AG04450 (cell line): ENCODE results near the gene RBP7. TPM values are rescaled to one million over a fixed set of nuclear protein-coding genes. Genes with fewer than 3 reads are reported as not detected.
"Not testable (repeated sequence)": the region's sequence is repeated elsewhere in the genome, so short reads cannot be mapped to it uniquely, and the experiment has no call there.

Experiments used
- CTCF ChIA-PET: fragments of 300-600, 350-600 bp; formaldehyde crosslinking; extraction: SDS; loops from one replicate; lab custom pipeline; 2022; ENCODE audit warnings: antibody characterized with exemption, inconsistent platforms; lab: Charles Lee
- POLR2A ChIA-PET: fragments of 350-600 bp; formaldehyde crosslinking; extraction: SDS; loops from one replicate; lab custom pipeline; 2021; ENCODE audit warnings: antibody characterized with exemption, inconsistent platforms; lab: Yijun Ruan, JAX
- DNase-seq: peaks from one replicate; pipeline ENCODE4 v3.0.0-alpha.2; 2011; ENCODE audit warnings: low read depth, low spot score
- H3K27ac ChIP-seq: one replicate; pipeline ENCODE4 v1.5.1; 2012; ENCODE audit warnings: low read depth, low read length, control low read depth
- H3K27me3 ChIP-seq: one replicate; pipeline ENCODE4 v1.6.0; 2012; ENCODE audit warnings: low read length; ENCODE audit not compliant: control insufficient read depth, insufficient read depth
- H3K4me3 ChIP-seq: 2 replicates; pipeline ENCODE4 v1.5.1; 2011; ENCODE audit warnings: mild to moderate bottlenecking, low read depth, low read length, control low read depth
- H3K9me3 ChIP-seq: 2 replicates; pipeline ENCODE4 v1.5.1; 2012; ENCODE audit warnings: low read length; ENCODE audit not compliant: control insufficient read depth, insufficient read depth
- CTCF ChIP-seq: IDR thresholded peaks from 2 replicates; pipeline ENCODE4 v1.5.1; 2011; ENCODE audit warnings: low read depth, low read length, control low read depth, inconsistent platforms
- polyA plus RNA-seq: library from polyadenylated mRNA; depleted of rRNA; stranded (reverse); fragments of >200 nt; gene quantifications from 2 replicates; pipeline ENCODE4 v1.2.3, GENCODE V29; 2011

RBP7 gene
- polyA plus RNA-seq, 1 experiment: 0.20 TPM

GRCh38 chr1:9992910-9993309 is 4.1 kb upstream of the RBP7 start:
- Histone ChIP-seq H3K27me3 (peaks cover 14% of the 10 kb centered on the region), H3K9me3 (no peaks in the 10 kb centered on the region; the same call in 1 of the 2 replicates), H3K27ac (no peak overlapping the region), H3K4me3 (no peak overlapping the region)
- ChIA-PET CTCF (interaction anchor here (0.6 kb wide), 1 partner anchor 42 kb away, joined by 7 read pairs; no protein-coding TSS in a partner anchor), POLR2A (no interaction called here)
- TF ChIP-seq CTCF: no peak
- no peak for DNase-seq

- DNase-seq: no peak
Measured at GRCh38 chr1:9993561-9994075, 3.4 kb upstream of the RBP7 start.

GRCh38 chr1:10001016-10001665 is 4.1 kb downstream of the RBP7 start:
- no peak overlapping the region for H3K4me3 ChIP-seq
- TF ChIP-seq CTCF: no peak
- H3K27ac ChIP-seq: no peak overlapping the region
- DNase-seq: no peak
- ChIA-PET CTCF (interaction anchor here (1.0 kb wide), 1 partner anchor 51 kb away, joined by 3 read pairs; no protein-coding TSS in a partner anchor), POLR2A (no interaction called here)
- peaks cover 10% of the 10 kb centered on the region for H3K9me3 ChIP-seq
- H3K27me3 ChIP-seq: peaks cover 19% of the 10 kb centered on the region

More at GRCh38 chr1:9993561-9994075, 3.4 kb upstream of the RBP7 start:
- no peak overlapping the region for H3K4me3 ChIP-seq
- H3K27me3 ChIP-seq: peaks cover 18% of the 10 kb centered on the region
- peaks cover 2% of the 10 kb centered on the region for H3K9me3 ChIP-seq
- POLR2A ChIA-PET: interaction anchor here (0.6 to 1.0 kb wide), 2 partner anchors 140 to 1281 kb away, joined by 3 to 8 read pairs; no protein-coding TSS in a partner anchor
- CTCF ChIA-PET: interaction anchor here (0.6 kb wide), 1 partner anchor 1478 kb away, joined by 3 read pairs; no protein-coding TSS in a partner anchor
- no peak for TF ChIP-seq CTCF
- H3K27ac ChIP-seq: no peak overlapping the region

- CTCF ChIA-PET, H3K9me3 ChIP-seq, POLR2A ChIA-PET, H3K4me3 ChIP-seq, H3K27me3 ChIP-seq, H3K27ac ChIP-seq, DNase-seq: not testable (repeated sequence)
Measured at GRCh38 chr1:10005248-10005647, 8.2 kb downstream of the RBP7 start.

GRCh38 chr1:10007169-10007568 is 10.1 kb downstream of the RBP7 start:
- ChIA-PET POLR2A (interaction anchor here (0.6 kb wide), 1 partner anchor 104 kb away, joined by 16 read pairs; no protein-coding TSS in a partner anchor), CTCF (no interaction called here)
- Histone ChIP-seq H3K27ac (no peak overlapping the region), H3K4me3 (no peak overlapping the region), H3K27me3 (no peaks in the 10 kb centered on the region), H3K9me3 (no peaks in the 10 kb centered on the region)
- no peak for DNase-seq
- no peak for TF ChIP-seq CTCF
